ENCODE measurements around the gene ATP1B1.

DNA sequence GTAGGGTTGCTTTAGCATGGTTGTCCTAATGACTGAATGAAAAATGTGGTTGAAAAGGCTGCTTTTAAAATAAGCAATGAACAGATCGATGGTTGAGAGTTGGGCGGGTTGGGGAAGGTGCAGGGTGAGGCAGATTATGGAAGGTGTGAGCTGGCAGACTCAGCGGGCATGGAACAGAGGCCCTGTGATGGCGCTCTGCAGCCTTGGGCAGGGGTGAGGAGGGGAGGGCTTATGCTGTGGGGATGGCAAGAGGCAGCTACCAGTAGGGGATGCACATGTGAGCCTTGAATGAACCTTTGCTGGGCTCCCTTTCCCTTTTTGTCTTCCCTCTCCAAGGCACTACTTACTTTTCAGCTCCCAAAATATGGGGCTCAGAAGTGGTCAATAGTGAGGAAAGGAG is 30.9 kb downstream of the ATP1B1 start:
- TF ChIP-seq, protein P1, sequence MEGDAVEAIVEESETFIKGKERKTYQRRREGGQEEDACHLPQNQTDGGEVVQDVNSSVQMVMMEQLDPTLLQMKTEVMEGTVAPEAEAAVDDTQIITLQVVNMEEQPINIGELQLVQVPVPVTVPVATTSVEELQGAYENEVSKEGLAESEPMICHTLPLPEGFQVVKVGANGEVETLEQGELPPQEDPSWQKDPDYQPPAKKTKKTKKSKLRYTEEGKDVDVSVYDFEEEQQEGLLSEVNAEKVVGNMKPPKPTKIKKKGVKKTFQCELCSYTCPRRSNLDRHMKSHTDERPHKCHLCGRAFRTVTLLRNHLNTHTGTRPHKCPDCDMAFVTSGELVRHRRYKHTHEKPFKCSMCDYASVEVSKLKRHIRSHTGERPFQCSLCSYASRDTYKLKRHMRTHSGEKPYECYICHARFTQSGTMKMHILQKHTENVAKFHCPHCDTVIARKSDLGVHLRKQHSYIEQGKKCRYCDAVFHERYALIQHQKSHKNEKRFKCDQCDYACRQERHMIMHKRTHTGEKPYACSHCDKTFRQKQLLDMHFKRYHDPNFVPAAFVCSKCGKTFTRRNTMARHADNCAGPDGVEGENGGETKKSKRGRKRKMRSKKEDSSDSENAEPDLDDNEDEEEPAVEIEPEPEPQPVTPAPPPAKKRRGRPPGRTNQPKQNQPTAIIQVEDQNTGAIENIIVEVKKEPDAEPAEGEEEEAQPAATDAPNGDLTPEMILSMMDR (IDR thresholded peaks at IDR 0.05; ENCODE audit: low read depth, low read length) = no peak
- no peak for TF ChIP-seq MYC (IDR thresholded peaks at IDR 0.05; ENCODE audit: low read depth, low read length)

Data from NB4 (cell line).